ENCODE measurements around the gene EXOC2. TPM values are rescaled to one million over a fixed set of nuclear protein-coding genes. Genes with fewer than 3 reads are reported as not detected.
"Not testable (repeated sequence)": the region's sequence is repeated elsewhere in the genome, so short reads cannot be mapped to it uniquely, and the experiment has no call there.

The EXOC2 gene
- total RNA-seq, 1 donor from 2014 or later: 30.0 TPM

DNA sequence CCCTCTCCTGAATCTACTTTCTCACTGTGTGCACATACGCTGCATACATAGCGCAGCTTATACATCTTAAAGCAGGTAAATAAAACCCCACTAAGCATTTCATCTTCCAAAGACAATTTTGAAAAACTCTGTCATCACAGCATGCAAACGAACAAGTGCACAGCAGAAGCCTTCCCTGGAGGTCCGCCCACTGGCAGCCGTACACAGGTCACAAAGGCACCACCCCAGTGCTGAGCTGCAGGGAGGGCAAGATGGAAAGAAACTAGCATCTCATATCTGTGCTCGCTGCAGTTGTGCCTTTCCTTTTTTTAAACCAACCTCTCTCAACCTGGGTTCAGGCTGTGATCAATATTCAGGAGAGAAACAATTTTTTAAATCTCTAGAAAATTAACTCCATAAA, 109.3 kb downstream of the EXOC2 start:
- DNase-seq (ENCODE audit: low read depth): no peak

DNA sequence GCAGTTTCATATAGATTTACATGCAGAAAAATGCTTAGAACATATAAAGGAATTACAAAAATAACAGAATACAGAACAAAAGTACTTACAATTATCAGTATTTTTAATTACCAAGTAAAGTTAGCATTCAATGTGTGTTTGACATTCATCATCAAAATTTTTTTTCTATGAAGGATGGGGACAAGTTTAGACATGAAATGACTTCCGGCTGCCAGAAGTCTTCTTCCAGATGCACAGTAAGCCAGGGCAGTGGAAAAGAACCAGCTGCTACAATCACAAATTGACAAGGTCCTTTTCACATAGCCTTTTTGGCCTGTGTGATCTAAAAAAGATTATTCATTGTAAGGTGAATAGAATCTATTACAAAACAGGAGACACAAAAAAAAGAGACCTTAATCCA, 109.8 kb downstream of the EXOC2 start:
- peak; percentile 24 for DNase-seq (ENCODE audit: low read depth)

DNA sequence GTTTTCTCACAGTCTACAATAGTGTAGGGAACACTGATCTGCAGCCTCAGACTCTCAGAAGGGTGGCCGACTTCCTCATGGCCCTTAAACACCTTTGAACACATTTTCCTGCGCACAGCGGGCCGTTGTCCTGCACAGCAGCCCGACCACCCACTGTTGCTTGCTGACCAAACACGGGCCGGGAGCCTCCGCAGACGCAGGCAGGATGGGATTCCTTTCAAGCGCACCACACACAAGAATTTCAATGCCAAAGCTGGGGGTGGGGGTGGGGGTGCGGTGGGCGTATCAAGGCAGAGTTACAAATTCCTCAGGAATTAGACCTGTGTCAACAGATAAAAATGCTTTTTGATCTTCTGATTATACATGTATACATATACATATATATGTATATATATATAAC, 110.6 kb downstream of the EXOC2 start:
- no peak for DNase-seq (ENCODE audit: low read depth)

DNA sequence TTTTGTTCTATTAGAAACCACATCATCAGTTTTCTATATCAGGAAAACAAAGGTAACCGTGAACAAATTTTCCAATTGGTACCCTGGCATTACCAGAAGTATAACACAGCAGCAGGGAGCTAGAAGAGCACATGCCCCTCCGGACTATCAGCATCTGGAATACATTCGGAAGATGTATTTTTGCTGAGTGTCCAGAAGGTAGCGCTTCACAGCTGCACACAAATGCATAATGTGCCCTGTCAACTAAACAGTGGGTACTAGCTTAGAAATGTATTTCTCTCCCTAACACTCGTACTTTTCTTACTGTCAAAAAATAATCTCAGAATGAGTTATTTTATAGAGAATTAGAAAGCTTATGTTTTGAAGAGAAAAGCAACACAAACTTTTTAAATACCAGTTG, 113.6 kb downstream of the EXOC2 start:
- DNase-seq (ENCODE audit: low read depth): peak; percentile 7

DNA sequence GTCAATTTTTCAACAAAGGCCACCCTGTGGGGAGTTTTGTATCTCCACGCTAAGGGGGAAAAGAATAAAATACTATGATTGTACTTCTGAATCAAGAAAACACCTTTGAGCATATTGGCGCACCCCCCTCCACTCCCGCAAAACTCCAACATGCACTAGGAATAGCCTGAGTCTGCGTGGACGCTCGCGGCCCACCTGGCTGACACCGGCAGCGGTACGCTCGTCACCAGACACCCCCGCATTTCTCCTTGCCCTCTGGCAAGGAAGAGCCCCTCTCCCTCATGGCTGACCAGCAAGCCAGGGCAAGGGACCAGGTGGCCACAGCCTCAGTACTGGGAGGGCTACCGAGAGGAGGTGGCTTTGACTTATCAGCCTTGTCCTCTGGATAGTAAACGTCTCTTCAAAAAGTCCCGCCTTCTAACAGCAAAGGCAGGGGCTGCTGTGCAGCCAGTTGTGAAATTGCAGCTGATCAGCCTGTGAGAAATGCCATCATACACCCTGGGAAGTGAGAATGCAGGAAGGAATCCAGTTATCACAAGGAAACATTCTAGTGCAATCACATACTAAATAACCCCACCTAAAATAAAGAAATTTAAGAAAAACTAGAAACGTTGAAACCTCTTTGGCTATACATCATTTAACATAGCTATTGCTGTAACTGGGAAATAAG, 120.2 kb downstream of the EXOC2 start:
- DNase-seq (ENCODE audit: low read depth): no peak

DNA sequence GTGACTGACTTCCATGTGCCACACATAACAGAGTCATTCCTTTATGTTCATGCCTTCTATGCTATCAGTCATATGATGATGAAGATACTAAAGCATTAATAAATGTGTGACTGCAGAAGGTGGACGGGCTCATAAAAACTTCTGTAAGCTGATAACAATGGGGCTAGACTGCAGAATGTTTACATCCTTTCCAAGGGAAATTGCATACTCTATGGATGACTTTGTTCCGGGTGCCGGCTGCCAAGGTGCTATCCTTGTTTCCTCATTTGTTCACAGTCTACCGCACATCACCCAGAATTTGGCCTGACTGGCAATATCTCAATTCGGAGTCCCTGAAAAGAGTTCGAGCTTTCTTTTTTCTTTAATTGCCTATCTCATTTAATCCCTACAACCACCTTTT, 121.0 kb downstream of the EXOC2 start:
- DNase-seq (ENCODE audit: low read depth): no peak

DNA sequence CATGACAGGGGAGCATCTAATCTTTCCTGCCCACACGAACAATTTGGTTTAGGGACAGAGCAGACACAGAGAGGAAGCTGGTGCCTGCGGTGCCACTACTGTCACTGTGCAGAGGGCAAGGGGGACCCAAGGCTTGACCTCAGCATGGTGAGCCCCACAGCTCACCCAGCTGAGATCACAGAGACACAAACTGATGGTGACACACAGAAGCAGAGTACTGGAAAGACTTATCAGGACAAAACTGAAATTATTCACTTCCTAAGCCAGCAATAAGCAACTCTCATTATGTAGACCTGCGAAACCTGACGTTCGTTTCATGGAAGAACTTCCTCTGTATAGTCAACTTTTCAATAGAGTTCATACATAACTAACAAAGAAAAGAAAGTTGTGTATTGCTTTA, 122.1 kb downstream of the EXOC2 start:
- DNase-seq (ENCODE audit: low read depth): no peak

DNA sequence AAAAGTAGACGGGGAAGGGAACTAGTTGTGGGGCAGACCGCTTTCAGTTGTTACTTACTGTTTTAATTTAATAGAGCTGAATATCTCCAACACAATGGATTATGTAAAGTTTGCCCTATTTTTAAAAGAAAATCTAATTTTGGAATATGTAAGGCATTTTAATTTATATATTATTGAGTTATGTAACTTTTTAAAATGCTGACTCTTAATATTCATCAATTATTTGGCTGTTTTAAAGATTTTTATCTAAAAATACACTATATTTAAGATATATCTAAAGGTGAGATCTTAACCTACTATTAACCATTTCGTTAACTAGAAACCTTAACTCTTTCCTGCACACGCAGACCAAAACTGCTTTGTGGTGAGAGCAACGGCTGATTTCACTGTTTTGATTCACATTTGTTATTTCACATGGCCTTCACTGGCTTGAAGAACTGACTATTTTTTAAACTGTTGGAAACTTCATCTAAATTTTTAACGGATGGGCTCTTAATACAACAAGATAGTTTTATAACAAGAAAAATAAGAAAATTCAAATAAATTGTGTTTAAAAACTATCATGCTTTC, 123.9 kb downstream of the EXOC2 start:
- no peak for DNase-seq (ENCODE audit: low read depth)

DNA sequence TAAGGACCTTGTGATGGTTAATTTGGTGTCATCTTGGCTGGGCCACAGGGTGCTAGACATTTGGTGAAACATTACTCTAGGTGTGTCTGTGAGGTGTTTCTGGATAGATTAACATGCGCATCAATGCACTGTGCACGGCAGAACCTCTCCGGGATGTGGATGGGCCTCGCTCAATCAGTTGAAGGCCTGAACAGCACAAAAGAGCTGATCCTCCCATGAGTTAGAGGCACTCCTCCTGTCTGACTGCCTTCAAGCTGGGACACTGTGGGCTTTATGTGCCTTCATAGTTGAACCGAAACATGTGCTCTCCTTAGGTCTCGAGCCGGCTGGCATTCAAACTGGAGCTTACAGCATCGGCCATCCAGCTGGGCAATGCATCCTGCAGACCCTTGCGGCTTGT, 124.9 kb downstream of the EXOC2 start:
- no peak for DNase-seq (ENCODE audit: low read depth)

DNA sequence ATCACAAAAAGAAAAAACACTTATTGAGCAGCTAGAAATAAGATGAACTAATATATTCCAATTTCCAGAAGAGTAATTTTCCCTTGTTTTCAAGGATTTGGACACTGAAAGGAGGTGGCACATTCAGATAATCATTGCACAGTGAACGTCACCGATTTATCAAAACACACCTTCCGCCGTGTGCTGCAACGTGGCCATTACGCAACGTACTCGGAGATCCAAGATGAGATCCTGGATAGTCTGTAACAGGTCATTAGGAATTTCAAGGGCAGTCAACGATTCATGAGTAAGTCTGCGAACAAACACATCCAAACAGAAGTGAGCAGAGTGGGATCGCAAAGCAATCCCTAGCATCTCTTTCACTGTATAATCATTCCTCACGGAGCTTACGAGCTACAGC, 129.1 kb downstream of the EXOC2 start:
- no peak for DNase-seq (ENCODE audit: low read depth)

DNA sequence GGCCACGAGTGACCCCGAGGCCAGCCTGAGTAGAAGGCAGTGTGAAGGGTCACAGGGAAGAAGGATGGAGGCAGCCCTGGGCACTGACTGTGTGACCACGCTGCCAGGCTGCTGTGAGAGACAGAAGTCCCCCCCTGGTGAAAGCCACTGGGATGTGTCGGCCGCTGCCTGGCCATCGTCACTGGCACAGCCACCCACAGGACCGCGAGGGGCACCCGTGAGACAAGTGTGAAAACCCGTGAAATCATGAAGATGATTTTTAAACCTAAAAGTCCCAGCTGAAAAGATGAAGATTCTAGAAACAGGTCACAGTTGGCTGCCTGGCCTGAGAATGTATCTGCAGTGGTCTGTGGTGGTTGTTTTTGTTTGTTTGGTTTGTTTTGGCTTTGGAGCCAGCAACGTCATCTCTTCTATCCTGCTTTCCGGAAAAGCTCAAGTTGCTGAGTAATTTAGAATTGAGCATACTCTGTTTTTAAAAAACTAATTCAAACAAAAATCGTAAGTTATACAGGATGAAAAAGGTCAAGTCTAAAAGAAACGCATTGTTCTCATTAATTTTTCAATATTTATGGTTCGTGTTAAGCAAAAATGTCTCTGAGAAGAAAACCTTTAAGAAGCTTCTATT, 130.8 kb downstream of the EXOC2 start:
- DNase-seq (ENCODE audit: low read depth): no peak

DNA sequence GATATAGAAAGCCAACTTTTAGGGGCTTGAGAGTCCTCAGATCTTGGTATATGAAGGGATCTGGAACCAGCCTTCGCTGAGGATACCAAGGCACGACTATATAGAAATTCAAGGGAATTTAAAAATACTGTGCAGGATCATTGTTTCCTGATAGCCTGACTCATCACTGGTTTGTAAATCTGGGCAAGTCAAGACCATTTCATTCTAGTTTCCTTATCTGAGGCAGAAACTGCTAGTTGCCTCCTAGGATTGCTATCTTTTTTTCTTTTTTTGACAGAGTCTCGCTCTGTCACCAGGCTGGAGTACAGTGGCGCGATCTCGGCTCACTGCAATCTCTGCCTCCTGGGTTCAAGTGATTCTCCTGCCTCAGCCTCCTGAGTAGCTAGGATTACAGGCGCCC, 131.6 kb downstream of the EXOC2 start:
- DNase-seq (ENCODE audit: low read depth): not testable (repeated sequence)

DNA sequence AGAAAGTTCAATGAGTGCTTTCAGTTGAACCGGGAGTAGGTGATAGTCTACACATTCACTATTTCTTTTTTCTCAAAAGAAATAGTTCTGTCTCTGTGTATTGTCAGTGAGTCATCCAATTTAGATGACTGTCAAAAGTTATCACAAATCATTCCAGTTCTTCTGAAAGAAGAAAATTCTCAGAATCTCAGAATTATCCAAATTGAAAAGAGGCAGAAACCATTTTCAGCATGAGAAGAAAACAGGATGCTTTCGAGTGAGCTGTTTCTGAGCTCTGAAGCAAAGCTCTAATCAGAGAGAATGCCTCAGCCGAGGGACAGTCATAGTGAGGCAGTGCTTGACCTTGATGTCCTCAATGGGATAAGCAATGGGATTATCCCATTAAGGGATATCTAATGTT, 134.0 kb downstream of the EXOC2 start:
- DNase-seq (ENCODE audit: low read depth): no peak

DNA sequence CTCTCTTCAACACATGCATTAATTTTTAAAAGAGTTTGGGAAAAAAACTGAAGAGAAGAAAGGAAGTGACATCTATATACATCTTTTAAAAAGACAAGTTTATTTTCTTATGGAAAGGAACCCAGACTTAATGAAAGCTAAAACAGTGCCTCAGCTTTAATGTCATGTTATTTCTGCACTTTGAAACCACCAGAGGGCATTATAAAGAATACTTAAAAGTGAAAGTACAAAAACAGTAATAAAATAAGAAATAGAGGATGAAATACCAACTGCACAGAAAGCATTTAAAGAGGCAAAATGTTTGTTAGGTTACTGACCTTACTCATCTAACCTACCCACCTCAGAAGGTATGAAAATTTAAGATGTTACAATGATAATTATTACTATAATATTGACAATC, 134.8 kb downstream of the EXOC2 start:
- peak; percentile 9 for DNase-seq (ENCODE audit: low read depth)

DNA sequence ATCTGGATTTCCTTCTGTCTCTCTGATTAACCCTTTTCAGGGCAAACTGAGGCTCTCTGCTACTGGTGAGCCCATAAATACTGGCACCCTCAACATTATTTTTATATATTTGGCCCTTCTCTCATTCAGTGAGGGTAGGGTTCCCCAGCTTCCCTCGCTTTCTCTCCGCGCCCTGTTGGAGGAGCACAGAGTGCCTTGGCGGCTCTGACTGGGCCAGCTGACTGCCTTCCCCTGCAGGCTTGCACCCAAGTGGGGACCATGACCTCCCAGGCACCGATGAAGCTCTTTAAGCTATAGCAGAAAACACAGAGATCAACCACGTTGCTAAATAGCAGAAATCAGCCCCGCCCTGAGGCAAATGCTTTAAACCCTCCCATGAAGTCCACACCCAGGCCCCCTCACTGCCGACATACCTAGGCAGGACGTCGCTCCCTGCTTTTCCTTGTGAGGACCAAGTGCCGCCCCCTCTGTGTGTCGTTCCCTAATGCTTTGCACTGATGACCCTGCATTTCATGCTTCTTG, 141.0 kb downstream of the EXOC2 start:
- DNase-seq (ENCODE audit: low read depth): no peak

DNA sequence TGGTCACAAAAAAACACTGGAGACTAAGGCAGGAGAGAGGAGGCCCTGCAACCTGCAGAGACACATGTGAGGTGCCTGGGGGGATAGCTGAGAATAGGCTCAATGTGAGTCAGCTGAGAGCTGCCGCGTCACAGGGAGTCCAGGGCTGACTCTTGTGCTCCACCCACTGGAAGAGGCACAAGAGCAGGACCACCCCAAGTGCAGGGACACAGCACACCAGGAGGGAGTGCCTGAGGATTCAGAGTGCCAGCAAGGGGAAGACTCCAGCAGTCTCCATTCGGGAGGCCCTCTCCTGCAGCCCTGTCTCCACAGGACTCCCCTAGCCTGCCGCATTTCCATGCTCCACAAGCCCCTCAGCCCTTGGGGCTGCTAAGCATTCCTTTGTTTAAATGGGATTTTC, 141.5 kb downstream of the EXOC2 start:
- peak; percentile 13 for DNase-seq (ENCODE audit: low read depth)

DNA sequence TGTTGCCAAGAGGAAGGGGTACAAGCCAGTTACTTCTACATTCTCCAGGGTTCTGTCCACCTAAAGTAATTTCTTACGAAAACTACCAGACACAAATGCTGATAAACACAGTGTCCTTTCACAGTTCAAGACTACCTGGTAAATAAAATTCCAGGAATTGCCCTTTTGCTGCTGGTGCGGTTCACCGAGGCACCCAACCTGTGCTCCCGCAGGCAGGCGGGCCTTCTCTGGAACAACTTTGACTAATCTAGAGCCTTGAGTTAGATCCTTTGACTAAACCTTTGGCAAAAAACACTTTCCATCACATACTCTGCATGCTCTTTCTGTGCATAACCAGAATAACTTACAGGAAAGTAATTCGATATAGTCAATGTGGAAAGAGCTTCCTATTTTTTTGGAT, 143.0 kb downstream of the EXOC2 start:
- no peak for DNase-seq (ENCODE audit: low read depth)

DNA sequence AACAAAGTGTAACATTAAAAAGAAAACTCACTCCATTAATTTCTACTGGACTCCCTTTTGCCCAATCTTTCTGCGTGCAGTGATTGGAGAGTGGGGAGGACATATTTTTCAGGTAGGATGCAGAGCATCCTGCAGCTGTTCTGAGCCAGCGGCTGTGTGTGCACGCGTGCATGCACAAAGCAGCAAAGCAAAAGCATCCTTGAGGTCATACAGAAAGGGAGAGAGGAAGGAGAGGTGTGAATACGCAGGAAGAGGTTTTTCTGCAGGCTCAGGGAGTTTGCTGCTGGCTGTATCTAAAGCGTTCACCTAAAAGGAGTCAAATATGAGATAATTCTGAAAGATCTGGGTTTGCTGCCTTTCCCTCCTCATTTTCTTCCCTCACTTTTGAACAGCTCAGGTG, 144.4 kb downstream of the EXOC2 start:
- no peak for DNase-seq (ENCODE audit: low read depth)

DNA sequence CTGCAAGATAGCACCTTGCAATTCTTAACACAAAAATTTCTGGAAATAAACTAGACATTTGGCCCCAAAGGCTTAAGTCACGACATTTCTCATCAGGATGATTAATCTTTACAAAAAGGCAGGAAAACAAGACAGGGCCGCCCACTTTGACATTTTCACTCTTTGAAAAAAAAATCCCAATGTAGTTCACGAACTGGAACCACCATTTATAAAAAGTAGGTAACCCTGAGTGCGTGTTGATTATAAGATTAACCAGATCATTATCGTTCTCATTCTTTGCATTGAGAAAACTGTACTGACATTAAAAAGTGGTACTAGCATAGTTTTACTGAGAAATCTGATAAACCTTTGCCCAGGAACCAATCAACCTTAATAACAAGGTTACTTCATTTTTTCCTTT, 144.8 kb downstream of the EXOC2 start:
- no peak for DNase-seq (ENCODE audit: low read depth)

DNA sequence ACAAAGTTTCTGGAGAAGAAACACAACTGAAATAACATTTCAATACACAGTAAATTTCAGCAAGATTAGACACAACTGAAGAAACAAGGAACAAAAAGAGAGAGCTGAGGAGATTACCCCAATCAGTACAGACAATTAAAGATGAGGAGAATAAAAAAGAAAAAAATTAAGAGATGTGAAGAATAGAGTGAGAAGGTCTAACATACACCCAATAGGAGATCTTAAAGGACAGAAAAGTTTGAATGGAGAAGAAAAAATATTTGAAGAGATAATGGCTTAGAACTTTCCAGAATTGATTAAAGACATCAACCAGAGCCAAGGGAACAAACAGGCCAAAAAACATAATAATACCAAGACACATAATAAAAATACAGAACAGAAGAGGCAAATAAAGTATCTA, 152.4 kb downstream of the EXOC2 start:
- peak; percentile 1 for DNase-seq (ENCODE audit: low read depth)

DNA sequence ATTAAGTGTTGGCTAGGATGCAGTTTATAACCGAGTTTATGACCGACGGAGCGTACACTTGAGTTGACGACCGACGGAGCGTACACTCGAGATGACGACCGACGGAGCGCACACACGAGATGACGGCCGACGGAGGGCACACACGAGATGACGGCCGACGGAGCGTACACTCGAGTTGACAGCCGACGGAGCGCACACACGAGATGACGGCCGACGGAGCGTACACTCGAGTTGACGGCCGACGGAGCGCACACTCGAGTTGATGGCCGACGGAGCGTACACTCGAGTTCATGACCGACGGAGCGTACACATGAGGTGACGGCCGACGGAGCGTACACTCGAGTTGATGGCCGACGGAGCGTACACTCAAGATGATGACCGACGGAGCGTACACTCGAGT, 155.8 kb downstream of the EXOC2 start:
- no peak for DNase-seq (ENCODE audit: low read depth)

DNA sequence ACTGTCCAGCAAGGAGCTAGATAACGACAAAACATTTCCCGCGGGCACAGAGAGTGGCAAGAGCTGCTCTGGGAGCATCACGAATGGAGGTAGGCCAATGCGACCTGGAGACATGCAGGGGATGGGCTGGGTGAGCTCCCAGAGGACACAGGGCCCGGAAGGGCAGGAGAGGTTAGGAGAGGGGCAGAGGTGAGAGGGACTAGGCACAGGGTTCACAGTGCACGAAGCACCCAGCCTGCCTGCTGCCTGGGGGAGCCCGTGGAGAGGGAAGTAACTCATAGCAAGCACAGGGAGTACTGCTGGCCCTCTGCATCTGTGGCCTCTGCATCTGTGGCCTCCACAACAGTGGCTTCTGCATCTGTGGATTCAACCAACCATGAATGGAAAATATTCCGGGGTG, 162.5 kb downstream of the EXOC2 start:
- DNase-seq (ENCODE audit: low read depth): no peak

DNA sequence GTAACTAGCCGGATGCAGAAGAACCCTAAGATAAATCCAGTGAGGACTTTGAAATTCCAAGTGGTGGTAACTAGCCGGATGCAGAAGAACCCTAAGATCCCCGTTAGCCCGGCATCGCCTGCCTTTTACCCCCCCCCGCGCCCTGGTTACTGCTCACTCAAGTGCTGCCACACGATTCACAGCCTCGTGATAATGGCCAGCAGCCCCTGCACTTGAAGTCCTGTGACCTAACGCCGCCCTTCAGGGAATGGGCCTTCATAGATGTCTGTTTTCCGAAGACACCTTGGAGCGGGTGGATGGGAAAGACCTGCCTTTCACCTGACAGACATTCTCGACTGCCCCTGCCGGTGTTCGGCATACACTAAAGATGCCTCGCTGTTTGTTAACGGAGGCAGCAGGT, 163.9 kb downstream of the EXOC2 start:
- DNase-seq (ENCODE audit: low read depth): no peak

All from myocyte (in vitro differentiated cells).